HTERT RPE-1 (cell line): ENCODE measurements around the gene TBC1D22A.
"Not testable (repeated sequence)": the region's sequence is repeated elsewhere in the genome, so short reads cannot be mapped to it uniquely, and the experiment has no call there.

ENCODE experiments used
- in situ Hi-C: fragments of 300-500 bp; cut with MboI; formaldehyde crosslinking; loops from 4 replicates; pipeline ENCODE4 v1.14.3; 2020; ENCODE audit warnings: low sequenced_read_pairs

The TBC1D22A gene

GRCh38 chr22:47126344-47126811 lies 363.9 kb downstream of the TBC1D22A start:
- in situ Hi-C loops: no loop called here

DNA sequence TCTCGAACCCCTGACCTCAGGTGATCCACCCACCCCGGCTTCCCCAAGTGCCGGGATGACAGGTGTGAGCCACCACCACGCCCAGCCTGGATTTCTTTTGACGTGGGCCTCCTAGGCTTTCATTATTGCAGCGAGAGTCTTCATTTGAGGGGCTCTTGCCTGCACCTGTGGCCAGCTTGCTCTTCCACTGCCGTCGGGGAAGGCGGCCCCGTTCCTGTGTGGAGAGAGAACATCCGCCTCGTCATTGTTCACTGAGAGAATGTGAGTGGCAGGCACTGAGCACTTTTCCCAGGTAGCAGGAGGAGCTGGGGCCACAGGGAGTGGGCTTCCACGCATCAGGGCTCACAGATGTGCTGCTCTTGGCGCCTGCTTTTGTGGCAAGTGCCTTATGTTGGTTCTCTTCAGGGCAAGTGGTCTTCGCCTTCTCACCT lies 365.0 kb downstream of the TBC1D22A start:
- in situ Hi-C loops: no loop called here

GRCh38 chr22:47128216-47128615 lies 365.8 kb downstream of the TBC1D22A start:
- in situ Hi-C loops: no loop called here

DNA sequence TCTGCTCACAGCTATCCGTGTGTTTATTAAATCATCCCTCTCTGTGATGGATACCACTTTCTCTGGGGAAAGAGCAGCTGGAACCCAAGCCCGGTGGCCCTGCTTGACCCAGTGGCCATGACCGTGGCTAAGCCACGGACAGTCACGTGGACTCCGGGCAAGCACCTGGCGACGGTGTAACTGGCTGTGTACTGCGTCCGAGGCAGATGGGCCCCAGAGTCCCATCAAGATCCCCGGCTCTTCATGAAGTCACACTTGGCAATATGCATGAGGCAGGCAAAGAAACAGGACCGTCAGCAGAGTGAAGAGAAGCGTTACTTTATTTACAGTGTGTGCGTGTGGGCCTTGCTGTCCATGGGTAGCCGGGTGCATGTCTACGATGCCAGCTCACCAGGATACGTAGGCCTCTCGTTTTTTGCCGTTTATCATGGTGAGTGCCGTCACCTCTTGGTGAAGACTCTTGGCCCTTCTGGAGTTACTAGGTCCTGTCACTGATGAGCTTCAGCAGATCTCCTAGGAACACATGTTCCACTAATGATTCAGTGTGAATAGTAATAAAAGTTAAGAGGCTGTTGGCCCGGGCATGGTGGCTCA lies 366.3 kb downstream of the TBC1D22A start:
- in situ Hi-C loops: no loop called here

GRCh38 chr22:47129902-47130635 lies 367.6 kb downstream of the TBC1D22A start:
- in situ Hi-C loops: no loop called here

GRCh38 chr22:47130883-47131631 lies 368.6 kb downstream of the TBC1D22A start:
- in situ Hi-C loops: no loop called here

DNA sequence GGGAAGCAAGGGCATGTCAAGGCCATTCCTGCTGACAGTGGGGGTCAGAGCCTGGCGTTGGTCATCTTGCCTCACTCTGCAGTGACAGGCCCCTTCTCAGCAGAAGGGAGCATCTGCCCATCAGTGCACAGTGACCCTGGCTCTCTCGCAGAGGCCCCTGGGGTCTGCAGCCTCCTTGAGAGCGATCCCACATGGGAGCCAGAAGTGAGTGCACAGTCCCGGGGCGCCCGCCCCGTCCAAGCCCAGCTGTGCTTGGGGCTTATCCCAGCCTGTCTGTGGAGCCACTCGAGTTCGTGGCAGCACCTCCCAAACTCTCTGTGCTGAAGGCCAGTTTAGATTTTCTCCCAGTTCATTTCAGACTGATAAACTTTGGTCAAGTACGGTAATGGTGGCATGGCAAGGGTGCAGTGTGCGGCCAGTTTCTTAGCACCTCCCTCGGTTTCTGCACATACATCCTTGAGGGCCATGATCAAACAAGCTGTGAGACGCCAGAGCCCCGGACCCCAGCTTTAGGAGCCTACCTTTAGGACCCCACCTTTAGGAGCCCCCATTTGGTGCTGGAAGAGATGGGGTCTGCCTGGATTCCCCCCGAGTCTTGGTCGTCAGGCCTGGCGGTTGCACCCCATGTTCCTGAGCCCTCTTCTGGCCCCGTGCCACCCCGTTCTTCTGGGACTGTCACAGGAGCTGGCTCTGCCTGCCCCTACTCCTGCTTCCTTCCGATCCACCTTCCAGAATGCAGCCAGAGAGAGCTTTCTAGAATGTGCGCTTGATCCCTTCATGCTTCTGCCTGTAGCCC lies 369.4 kb downstream of the TBC1D22A start:
- in situ Hi-C loops: no loop called here

DNA sequence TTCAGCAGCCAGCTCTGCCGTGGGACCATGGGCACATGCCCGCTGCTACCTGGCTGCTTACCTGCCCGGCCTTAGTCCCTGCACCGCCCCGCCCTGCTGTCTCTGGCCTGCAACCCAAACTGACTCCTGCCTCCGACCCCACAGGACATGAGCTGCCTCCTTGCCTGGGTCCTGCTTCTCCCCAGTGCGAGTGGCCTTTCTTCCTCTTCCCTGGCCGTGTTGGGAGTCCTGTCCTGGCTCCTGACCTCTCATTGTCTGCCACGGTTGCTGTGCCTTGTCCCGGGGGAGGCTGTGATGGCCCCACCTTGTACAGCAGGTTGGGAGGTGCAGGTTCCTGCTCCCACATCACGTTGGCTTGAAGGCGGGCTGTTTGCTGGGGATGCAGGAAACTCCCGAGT lies 370.0 kb downstream of the TBC1D22A start:
- in situ Hi-C loops: no loop called here

- in situ Hi-C loops: no loop called here
Observed at GRCh38 chr22:47133061-47133969, 370.9 kb downstream of the TBC1D22A start.

DNA sequence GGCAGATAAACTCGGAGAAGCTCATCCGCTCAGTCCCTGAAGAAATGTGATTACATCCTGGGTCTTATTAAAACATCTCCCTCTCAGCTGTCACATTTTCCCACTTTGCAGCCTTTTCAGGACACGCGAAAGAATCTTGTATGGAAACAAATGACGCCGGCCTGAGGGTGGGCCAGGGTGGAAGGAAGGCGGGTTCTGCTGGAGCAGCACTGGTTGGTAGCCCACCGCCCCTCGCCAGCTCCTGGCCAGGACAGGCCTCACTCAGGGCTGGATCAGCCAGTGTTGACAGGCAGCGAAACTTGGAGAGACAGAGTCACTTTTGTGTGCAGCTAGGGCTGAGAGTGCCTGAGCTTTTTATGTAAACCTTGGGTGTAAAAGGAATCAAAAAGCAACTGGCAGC lies 371.8 kb downstream of the TBC1D22A start:
- in situ Hi-C loops: no loop called here

DNA sequence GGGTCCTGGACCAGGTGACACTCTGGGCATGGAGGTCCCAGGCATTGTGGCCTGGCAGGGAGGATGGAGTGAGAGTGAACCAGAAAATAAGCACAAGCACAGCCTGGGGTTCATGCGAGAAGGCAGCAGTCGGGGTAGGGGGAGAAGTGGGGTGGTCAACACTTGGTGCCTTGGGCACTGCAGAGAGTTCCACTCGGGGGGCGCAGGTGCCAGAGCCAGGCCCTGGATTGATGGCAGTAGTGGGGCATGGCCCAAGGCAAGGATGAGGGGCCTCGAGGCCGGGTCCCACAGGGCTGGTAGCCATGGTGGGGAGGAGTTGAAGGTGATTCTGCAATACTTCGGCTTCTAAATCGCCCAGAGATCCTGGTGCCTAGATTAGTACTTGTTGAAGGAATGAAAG lies 372.9 kb downstream of the TBC1D22A start:
- in situ Hi-C loops: no loop called here

- in situ Hi-C loops: no loop called here
Observed at GRCh38 chr22:47136050-47136449, 373.6 kb downstream of the TBC1D22A start.

GRCh38 chr22:47136671-47137070 lies 374.2 kb downstream of the TBC1D22A start:
- in situ Hi-C loops: no loop called here

DNA sequence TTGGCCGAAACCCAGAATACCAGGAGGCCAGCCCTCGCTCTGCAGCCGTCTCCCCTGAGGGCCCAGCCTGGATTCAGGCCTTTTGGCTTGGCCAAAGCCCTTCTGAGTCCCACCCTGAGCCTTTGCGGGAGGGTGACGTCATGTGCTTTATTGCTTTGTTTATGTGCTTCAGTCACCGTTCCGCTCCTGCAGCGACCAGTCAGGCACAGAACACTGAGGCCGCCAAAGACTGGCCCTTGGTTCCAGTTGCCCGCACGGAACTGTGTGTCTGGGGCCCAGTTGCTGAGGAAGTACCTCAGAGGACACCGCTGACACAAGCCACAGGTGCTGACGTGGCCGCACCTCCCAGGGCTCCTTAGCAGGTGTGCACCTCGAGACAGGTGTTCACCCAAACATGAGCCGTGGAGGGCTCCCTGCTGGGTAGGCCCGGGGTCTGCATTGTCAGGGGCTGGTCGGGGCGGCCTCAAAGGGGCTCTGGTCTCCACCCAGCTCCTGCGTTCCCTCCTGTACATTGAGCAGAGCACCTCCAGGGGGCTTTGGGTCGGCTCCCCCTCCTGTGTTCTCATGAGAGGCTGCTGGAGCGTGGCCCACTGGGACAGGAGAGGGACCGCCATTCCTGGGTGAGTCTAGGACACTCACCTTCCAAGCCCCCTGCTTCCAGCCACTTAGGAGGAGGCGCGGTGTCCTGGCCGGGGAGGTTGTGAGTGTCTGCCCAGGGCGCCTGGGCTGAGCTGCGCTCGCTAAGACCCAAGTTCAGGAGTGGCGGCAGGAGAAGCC lies 376.8 kb downstream of the TBC1D22A start:
- in situ Hi-C loops: no loop called here

- in situ Hi-C loops: no loop called here
Observed at GRCh38 chr22:47139790-47140119, 377.3 kb downstream of the TBC1D22A start.

DNA sequence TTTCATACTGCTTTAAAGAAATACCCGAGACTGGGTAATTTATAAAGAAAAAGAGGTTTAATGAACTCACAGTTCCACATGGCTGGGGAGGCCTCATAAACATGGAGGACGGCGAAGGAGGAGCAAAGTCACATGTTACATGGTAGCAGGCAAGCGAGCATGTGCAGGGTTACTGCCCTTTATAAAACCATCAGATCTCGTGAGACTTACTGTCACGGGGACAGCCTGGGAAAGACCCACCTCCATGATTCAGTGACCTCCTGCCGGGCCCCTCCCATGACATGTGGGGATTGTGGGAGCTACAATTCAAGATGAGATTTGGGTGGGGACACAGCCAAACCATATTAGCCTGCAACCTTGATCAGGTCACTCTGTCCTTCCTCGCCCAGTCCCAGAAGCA lies 378.5 kb downstream of the TBC1D22A start:
- in situ Hi-C loops: not testable (repeated sequence)

- in situ Hi-C loops: no loop called here
Observed at GRCh38 chr22:47142427-47143046, 380.1 kb downstream of the TBC1D22A start.

GRCh38 chr22:47143249-47143938 lies 380.9 kb downstream of the TBC1D22A start:
- in situ Hi-C loops: no loop called here
